ENCODE data around the gene TGOLN2.

DNA sequence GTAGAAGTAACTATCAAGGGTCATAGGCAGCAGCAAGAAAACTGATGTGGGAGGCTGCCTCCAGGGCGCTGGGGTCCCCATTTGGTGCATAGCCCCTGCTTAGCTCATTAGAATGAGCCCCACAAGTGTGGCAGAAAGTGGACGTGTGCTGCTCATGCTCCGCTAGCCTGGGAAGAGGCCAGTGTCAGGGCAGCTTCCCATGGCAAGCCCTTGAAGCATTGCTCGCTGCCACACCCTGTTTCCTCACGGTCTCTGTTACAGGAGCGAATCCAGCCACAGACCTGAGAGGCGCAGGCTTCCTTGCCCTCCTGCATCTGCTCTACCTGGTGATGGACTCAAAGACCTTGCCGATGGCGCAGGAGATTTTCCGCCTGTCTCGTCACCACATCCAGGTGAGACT is 49.3 kb upstream of the TGOLN2 start:
- no peak for TF ChIP-seq ZFX (IDR thresholded peaks at IDR 0.05)
- TF ChIP-seq, protein P1, sequence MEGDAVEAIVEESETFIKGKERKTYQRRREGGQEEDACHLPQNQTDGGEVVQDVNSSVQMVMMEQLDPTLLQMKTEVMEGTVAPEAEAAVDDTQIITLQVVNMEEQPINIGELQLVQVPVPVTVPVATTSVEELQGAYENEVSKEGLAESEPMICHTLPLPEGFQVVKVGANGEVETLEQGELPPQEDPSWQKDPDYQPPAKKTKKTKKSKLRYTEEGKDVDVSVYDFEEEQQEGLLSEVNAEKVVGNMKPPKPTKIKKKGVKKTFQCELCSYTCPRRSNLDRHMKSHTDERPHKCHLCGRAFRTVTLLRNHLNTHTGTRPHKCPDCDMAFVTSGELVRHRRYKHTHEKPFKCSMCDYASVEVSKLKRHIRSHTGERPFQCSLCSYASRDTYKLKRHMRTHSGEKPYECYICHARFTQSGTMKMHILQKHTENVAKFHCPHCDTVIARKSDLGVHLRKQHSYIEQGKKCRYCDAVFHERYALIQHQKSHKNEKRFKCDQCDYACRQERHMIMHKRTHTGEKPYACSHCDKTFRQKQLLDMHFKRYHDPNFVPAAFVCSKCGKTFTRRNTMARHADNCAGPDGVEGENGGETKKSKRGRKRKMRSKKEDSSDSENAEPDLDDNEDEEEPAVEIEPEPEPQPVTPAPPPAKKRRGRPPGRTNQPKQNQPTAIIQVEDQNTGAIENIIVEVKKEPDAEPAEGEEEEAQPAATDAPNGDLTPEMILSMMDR (conservative IDR thresholded peaks at IDR 0.05): no peak

Data from C4-2B (cell line).